ENCODE data around the gene MAP3K1.

MAP3K1 gene

DNA sequence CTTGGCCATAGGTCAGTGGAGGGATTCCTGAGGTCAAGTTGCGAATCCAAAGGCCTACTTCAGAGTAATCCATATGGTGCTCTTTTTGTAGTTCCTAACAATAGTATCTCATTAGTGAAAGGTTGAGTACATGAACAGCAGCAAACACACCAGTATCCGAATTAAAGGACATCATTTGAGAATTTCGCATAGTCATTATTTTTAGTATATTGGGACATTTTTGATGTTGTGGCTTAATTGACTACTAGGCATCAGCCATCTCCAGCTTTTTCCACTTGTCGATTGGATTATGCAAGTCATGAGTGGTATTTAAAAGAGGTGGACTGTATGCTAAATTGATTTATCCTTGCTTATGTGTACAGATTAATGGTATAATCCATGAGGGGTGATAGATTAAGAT lies 23.7 kb downstream of the MAP3K1 start:
- Histone ChIP-seq H2AFZ (ENCODE audit: low read depth, low read length) (no peak overlapping the region), H3K9me3 (ENCODE audit: low read length) (no peaks in the 10 kb centered on the region), H3K4me1 (ENCODE audit: insufficient read depth, low read length) (peaks cover 7% of the 10 kb centered on the region), H3K27me3 (ENCODE audit: insufficient read depth, low read length) (no peaks in the 10 kb centered on the region), H3K36me3 (ENCODE audit: insufficient read depth, low read length) (no peaks in the 10 kb centered on the region), H3K4me3 (ENCODE audit: low read length) (no peak overlapping the region)

DNA sequence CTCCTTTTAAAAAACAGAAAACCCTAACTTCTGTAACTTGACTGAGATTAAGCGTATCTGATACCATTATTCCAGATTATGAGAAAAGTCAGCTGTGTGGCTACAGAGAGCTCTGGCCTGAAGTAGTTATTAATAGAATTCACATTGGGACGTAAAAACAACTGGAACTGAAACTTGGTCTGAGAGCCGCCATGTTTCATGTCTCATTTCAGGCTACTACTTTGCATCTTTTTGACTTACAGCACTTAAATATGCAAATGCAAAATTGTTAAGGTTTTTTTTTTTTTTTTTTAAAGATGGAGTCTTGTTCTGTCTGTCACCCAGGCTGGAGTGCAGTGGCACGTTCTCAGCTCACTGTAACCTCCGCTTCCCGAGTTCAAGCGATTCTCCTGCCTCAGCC lies 25.2 kb downstream of the MAP3K1 start:
- Histone ChIP-seq H3K36me3 (ENCODE audit: insufficient read depth, low read length) (no peaks in the 10 kb centered on the region), H3K4me1 (ENCODE audit: insufficient read depth, low read length) (peaks cover 7% of the 10 kb centered on the region), H2AFZ (ENCODE audit: low read depth, low read length) (no peak overlapping the region), H3K27me3 (ENCODE audit: insufficient read depth, low read length) (no peaks in the 10 kb centered on the region), H3K4me3 (ENCODE audit: low read length) (no peak overlapping the region), H3K9me3 (ENCODE audit: low read length) (no peaks in the 10 kb centered on the region)

DNA sequence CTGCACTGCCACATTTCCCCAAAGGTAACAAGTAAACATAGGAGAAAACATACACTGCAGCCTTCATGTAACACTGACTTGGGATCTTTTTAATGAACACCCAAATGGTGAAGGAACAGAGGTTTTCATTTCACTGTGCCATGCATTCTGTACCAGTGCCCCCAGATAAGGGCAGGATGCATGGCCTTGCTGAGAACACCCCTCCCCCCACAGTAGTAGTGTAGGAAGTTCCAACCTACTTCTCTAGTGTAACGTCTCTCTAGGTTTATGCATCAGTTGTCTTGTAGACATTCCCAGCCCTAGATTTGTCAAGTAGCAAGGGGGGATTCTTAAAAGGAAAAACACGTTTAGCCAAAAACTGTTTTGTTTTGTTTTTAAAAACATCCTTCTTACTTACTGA lies 29.9 kb downstream of the MAP3K1 start:
- Histone ChIP-seq H3K4me1 (ENCODE audit: insufficient read depth, low read length) (no peaks in the 10 kb centered on the region), H3K9me3 (ENCODE audit: low read length) (no peaks in the 10 kb centered on the region), H3K36me3 (ENCODE audit: insufficient read depth, low read length) (no peaks in the 10 kb centered on the region), H3K27me3 (ENCODE audit: insufficient read depth, low read length) (no peaks in the 10 kb centered on the region), H2AFZ (ENCODE audit: low read depth, low read length) (no peak overlapping the region), H3K4me3 (ENCODE audit: low read length) (no peak overlapping the region)

DNA sequence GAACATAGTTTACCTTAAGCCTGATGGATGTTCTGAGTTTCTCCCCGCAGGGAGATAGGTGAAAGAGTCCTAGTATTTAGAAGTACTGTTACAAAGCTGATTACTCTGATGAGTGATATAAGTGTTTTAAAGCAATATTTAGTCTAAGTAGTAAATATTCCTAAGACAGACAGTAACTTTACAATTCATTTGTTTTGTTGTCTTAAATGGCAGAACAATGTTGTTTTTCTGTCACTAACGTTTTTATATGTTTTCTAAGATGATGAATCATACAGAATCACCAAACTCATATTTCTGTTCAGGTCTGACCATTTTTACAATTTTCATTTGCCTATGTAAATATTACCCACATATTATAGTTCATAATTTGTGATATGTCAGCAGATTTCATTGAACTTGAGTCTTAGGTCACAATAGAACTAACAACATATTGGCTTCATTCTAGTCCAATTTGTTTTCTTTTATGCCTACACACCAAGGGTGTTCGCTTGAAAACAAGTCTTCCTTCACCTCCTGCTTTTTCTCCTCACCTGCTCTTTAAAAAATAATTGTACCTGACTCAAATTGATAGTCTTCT lies 30.6 kb downstream of the MAP3K1 start:
- no peak overlapping the region for H3K4me3 ChIP-seq (ENCODE audit: low read length)
- no peaks in the 10 kb centered on the region for H3K36me3 ChIP-seq (ENCODE audit: insufficient read depth, low read length)

DNA sequence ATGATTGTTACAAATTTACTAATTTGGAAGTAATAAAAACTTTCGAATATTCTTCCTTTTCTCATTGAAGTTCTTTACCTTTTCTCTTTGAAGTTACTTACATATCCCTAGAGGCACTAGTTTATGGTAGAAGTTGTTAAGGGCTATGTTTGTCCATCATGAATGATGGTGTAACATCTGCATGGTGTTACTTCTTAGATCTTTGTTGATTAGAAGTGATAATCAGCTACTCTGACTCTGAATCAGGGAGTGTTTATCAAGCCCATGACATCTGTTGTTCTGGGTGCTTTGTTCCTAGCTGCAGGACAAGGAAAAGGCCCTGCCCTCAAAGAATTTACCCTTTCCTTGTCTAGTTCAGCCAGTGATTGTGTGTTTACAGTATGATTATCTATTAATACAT lies 32.9 kb downstream of the MAP3K1 start:
- Histone ChIP-seq H3K4me3 (ENCODE audit: low read length) (no peak overlapping the region), H3K36me3 (ENCODE audit: insufficient read depth, low read length) (no peaks in the 10 kb centered on the region), H3K9me3 (ENCODE audit: low read length) (no peaks in the 10 kb centered on the region), H3K4me1 (ENCODE audit: insufficient read depth, low read length) (no peaks in the 10 kb centered on the region), H2AFZ (ENCODE audit: low read depth, low read length) (no peak overlapping the region), H3K27me3 (ENCODE audit: insufficient read depth, low read length) (no peaks in the 10 kb centered on the region)

More for the DNA sequence above, 30.6 kb downstream of the MAP3K1 start:
- Histone ChIP-seq H2AFZ (ENCODE audit: low read depth, low read length) (no peak overlapping the region), H3K4me1 (ENCODE audit: insufficient read depth, low read length) (no peaks in the 10 kb centered on the region), H3K9me3 (ENCODE audit: low read length) (no peaks in the 10 kb centered on the region), H3K27me3 (ENCODE audit: insufficient read depth, low read length) (no peaks in the 10 kb centered on the region)

DNA sequence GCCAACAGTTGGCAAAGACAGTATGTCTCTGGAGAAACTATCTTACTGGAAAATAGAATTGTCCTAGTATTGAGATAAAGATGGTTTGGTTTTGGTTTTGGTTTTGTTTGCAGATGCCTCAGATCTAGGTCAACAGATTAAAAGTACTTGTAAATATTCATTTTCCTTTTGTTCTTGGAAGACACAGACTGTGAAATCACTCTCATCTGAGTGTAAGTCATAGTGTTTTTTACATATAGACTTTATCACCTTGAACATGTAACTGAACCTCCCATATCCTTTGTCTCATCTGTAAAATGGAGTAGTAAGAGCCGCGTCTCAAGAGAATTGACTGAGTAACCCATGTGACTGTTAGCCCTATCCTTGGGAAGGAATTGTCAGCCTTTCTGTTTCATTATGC lies 34.3 kb downstream of the MAP3K1 start:
- H3K4me1 ChIP-seq (ENCODE audit: insufficient read depth, low read length) = no peaks in the 10 kb centered on the region
- no peaks in the 10 kb centered on the region for H3K36me3 ChIP-seq (ENCODE audit: insufficient read depth, low read length)
- H3K4me3 ChIP-seq (ENCODE audit: low read length) = no peak overlapping the region
- no peaks in the 10 kb centered on the region for H3K9me3 ChIP-seq (ENCODE audit: low read length)
- no peak overlapping the region for H2AFZ ChIP-seq (ENCODE audit: low read depth, low read length)
- H3K27me3 ChIP-seq (ENCODE audit: insufficient read depth, low read length) = no peaks in the 10 kb centered on the region

DNA sequence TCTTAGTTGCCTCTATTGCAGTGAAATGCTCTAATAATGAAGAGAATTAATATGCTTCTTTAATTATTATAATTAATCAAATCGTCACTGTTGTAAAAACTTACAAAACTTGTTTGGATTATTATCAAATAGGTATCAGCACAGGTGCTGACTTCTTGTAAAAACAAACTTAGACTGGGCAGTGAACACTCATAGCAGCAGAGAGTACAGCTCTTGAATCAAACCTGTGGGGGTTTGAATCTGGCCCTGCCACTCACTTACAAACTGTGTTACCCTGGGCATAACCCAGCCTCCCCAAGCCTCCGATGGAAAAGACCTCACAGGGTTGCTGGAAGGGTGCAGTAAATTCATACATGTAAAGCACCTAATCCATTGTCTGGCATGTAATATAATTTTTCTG lies 35.1 kb downstream of the MAP3K1 start:
- Histone ChIP-seq H2AFZ (ENCODE audit: low read depth, low read length) (no peak overlapping the region), H3K9me3 (ENCODE audit: low read length) (no peaks in the 10 kb centered on the region), H3K4me3 (ENCODE audit: low read length) (no peak overlapping the region), H3K27me3 (ENCODE audit: insufficient read depth, low read length) (no peaks in the 10 kb centered on the region), H3K36me3 (ENCODE audit: insufficient read depth, low read length) (no peaks in the 10 kb centered on the region), H3K4me1 (ENCODE audit: insufficient read depth, low read length) (no peaks in the 10 kb centered on the region)

DNA sequence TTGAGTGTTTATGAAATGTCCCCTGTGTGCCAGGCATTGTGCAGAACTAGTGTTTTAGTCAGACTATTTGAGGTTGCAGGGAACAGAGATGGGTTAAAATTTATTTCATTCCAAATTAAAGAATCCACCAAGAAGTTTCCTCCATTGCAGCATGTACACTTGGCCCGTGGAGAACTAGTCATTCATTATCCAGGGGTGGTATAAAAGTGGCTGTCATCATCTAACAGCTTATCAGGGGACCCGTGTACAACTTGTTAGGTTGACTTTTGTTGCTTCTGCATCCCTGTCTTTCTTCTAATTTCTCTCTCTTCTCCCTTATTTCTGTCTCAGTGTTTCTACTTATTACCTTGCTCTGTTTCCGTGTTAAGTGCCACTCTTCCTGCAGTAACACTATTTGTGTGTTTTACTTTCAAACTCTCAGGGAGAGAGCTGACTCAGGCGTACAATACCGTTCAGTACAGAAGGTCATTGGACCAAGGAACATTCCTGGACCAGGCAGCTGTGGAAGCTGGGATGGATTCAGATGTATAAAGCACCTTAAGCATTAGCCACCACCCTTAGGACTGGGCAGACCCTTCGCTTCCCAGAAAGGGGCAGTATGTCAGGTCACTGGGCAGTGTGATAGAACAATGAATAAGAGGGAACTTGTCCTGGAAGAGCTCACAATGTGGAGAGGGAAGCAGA lies 36.1 kb downstream of the MAP3K1 start:
- no peak overlapping the region for H3K4me3 ChIP-seq (ENCODE audit: low read length)

DNA sequence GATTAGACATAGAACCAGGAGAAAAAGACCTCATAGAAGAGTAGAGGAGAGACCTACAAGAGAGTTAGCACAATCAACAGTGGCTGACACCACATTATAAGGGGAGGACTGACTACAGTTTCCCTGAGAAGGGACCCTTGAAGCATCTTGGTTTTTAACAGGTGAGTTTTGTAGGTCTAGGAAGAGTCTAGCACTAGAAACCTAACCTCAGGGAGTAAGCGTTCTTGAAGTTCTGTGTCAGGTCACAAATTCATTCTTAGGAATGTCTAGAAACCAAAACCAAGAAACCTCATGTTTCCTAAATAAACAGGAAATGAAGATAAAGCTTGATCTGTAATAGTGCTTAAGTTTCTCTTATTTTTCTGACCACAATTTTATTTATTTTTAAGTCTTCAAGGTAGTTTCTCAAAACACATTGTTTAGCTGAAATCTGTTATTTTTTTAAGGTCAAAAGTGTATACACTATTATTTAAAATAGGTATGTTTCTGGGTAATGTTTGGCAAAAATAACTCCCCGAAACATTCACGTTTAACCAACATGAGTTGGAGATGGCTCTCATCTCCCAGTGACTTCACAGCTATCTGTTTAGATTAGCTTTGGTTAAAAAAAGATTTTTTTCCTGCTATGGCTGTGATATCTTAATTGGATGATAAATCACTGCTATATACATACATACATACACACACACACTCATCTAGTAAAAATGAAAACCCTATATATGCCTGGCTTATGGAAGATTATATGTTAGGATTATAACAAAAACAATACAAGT lies 37.1 kb downstream of the MAP3K1 start:
- Histone ChIP-seq H3K36me3 (ENCODE audit: insufficient read depth, low read length) (no peaks in the 10 kb centered on the region), H3K4me3 (ENCODE audit: low read length) (no peak overlapping the region), H3K27me3 (ENCODE audit: insufficient read depth, low read length) (no peaks in the 10 kb centered on the region), H3K4me1 (ENCODE audit: insufficient read depth, low read length) (no peaks in the 10 kb centered on the region), H2AFZ (ENCODE audit: low read depth, low read length) (no peak overlapping the region), H3K9me3 (ENCODE audit: low read length) (no peaks in the 10 kb centered on the region)

More for the DNA sequence above, 36.1 kb downstream of the MAP3K1 start:
- H3K9me3 ChIP-seq (ENCODE audit: low read length) = no peaks in the 10 kb centered on the region
- H3K4me1 ChIP-seq (ENCODE audit: insufficient read depth, low read length) = no peaks in the 10 kb centered on the region
- H3K36me3 ChIP-seq (ENCODE audit: insufficient read depth, low read length) = no peaks in the 10 kb centered on the region
- H2AFZ ChIP-seq (ENCODE audit: low read depth, low read length) = no peak overlapping the region
- no peaks in the 10 kb centered on the region for H3K27me3 ChIP-seq (ENCODE audit: insufficient read depth, low read length)

DNA sequence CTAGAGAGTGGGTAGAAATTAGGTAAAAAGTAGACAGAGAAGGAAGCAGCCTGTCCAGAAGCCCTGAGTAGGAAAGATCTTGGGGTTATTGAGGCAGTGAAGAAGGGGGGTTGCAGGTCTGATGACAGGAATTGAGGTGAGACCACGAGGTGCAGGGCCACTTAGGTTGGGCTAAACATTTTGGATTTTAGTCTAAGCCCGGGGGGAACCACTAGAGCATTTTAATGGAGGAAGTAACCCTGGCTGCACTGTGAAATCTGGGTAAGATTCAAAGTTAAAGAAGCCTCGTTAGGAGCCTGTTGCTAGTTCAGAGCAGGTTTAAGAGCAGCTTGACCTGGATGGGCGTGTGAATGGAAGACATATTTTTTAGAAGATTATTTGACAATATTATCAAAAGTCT lies 38.3 kb downstream of the MAP3K1 start:
- H3K4me3 ChIP-seq (ENCODE audit: low read length) = no peak overlapping the region
- H3K27me3 ChIP-seq (ENCODE audit: insufficient read depth, low read length) = no peaks in the 10 kb centered on the region
- no peak overlapping the region for H2AFZ ChIP-seq (ENCODE audit: low read depth, low read length)
- H3K36me3 ChIP-seq (ENCODE audit: insufficient read depth, low read length) = no peaks in the 10 kb centered on the region
- no peaks in the 10 kb centered on the region for H3K4me1 ChIP-seq (ENCODE audit: insufficient read depth, low read length)
- H3K9me3 ChIP-seq (ENCODE audit: low read length) = no peaks in the 10 kb centered on the region

DNA sequence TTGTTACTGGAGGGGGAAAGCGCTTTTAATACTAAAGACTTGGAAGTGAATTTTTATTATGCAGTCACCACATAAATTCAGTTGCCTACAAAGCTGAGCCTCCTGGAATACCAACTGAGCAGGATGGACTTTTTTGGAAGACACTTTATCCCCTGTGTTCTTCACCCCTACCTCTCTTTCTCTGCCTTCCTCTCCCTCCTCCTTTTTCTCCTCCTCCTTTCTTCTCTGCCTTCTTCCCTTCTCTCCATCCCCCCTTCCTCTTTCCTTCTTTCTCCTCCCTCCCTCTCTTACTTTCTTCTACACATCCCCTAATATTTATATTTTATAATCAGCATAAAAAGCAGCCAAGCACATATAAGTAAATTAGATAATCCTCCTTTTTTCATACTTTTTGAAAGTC lies 39.6 kb downstream of the MAP3K1 start:
- no peaks in the 10 kb centered on the region for H3K9me3 ChIP-seq (ENCODE audit: low read length)
- H3K27me3 ChIP-seq (ENCODE audit: insufficient read depth, low read length) = no peaks in the 10 kb centered on the region
- no peak overlapping the region for H2AFZ ChIP-seq (ENCODE audit: low read depth, low read length)
- H3K36me3 ChIP-seq (ENCODE audit: insufficient read depth, low read length) = peaks cover under 1% of the 10 kb centered on the region
- no peak overlapping the region for H3K4me3 ChIP-seq (ENCODE audit: low read length)
- H3K4me1 ChIP-seq (ENCODE audit: insufficient read depth, low read length) = no peaks in the 10 kb centered on the region

DNA sequence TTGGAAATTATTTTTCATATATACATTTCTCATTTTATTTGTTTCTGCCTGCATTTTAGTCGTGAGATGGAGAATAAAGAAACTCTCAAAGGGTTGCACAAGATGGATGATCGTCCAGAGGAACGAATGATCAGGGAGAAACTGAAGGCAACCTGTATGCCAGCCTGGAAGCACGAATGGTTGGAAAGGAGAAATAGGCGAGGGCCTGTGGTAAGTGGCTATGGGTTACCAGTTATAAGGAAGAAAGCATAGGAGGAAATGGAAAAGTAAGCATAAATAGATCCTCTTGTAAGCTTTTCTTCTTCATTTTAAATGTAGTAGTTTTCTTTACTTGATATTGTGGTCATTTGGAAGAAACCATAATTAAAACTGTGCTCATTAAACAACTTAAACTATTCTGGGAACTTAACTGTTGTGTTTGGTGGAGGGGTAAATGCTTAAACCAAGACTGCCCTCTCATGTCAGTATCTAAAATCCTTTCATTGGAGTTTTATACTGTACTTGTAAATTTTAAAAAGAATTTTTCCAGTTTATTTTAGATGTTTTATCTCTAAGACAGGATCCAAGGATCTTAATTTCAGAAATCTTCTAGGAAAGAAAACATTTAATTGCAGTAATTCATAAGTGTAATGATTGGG lies 41.3 kb downstream of the MAP3K1 start:
- Histone ChIP-seq H3K4me3 (ENCODE audit: low read length) (no peak overlapping the region), H3K9me3 (ENCODE audit: low read length) (no peaks in the 10 kb centered on the region), H3K36me3 (ENCODE audit: insufficient read depth, low read length) (peaks cover 5% of the 10 kb centered on the region), H3K27me3 (ENCODE audit: insufficient read depth, low read length) (no peaks in the 10 kb centered on the region), H3K4me1 (ENCODE audit: insufficient read depth, low read length) (no peaks in the 10 kb centered on the region), H2AFZ (ENCODE audit: low read depth, low read length) (no peak overlapping the region)

DNA sequence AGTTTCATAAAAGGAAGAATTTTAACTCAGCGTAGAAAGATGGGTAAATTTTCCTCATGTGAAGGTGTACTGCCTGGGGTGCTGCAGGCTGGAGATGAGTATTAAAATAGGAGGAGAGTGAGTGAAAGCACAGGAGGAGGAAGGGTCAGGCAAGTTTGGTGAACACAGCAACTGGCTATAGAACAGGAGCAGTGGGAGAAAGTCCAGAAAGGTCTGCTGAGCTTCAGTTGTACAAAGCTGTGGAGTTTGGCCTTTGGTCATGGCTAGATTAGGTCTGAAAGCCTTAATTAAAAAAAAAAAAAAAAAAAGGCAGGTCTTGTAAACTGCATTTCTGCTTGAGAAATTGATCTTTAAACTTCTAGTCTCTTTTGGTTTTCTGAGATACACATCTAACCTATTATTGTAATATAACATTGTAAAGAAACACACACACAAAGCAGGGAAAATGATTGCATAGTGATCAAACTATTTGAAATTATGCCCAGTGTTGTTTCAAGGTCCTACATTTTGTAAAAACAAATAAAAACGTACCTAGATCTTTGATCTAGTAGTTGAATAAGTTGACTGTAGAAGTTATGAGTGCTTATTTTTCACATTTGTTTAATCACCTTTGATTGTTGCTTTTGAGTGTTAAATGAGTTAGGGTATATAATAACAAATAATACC lies 43.6 kb downstream of the MAP3K1 start:
- Histone ChIP-seq H3K27me3 (ENCODE audit: insufficient read depth, low read length) (no peaks in the 10 kb centered on the region), H3K9me3 (ENCODE audit: low read length) (no peaks in the 10 kb centered on the region), H3K36me3 (ENCODE audit: insufficient read depth, low read length) (peaks cover 10% of the 10 kb centered on the region), H2AFZ (ENCODE audit: low read depth, low read length) (no peak overlapping the region), H3K4me1 (ENCODE audit: insufficient read depth, low read length) (no peaks in the 10 kb centered on the region), H3K4me3 (ENCODE audit: low read length) (no peak overlapping the region)

All from neuron (in vitro differentiated cells).